ENCODE results near the gene MCCC1. TPM values are rescaled to one million over a fixed set of nuclear protein-coding genes. Genes with fewer than 3 reads are reported as not detected.

The MCCC1 gene
- total RNA-seq, 1 experiment from 2014 or later = 12.6 TPM

DNA sequence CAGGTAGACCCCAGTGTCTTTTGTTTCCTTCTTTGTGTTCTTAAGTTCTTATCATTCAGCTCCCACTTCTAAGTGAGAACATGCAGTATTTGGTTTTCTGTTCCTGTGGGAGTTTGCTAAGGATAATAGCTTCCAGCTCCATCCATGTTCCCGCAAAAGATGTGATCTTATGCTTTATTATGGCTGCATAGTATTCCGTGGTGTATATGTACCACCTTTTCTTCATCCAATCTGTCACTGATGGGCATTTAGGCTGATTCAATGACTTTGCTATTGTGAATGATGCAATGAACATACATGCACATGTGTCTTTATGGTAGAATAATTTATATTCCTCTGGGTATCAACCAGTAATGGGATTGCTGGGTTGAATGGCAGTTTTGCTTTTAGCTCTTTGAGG is 24.4 kb downstream of the MCCC1 start:
- Histone ChIP-seq H3K4me3 (replicated peaks in 1 of 2; ENCODE audit: low read depth in 1 of 2, low read length in 2 of 2) (no peak overlapping the region), H3K36me3 (ENCODE audit: control insufficient read depth in 1 of 2, insufficient read depth in 2 of 2, low read length in 2 of 2) (peaks cover 6 to 9% of the 10 kb centered on the region in 2 experiments; a peak in 2 of 4 replicates), H3K79me2 (ENCODE audit: insufficient read depth, low read length) (no peaks in the 10 kb centered on the region), H2AFZ (ENCODE audit: low read depth, low read length, poor library complexity, severe bottlenecking) (no peak overlapping the region), H3K4me1 (ENCODE audit: control insufficient read depth in 1 of 2, insufficient read depth in 2 of 2, low read length in 2 of 2) (peaks cover 6 to 19% of the 10 kb centered on the region in 2 experiments; a peak in 3 of 4 replicates), H3K9ac (ENCODE audit: low read length) (no peak overlapping the region), H3K9me2 (ENCODE audit: insufficient read depth) (no peaks in the 10 kb centered on the region), H3K4me2 (ENCODE audit: low read length) (no peak overlapping the region), H4K20me1 (ENCODE audit: insufficient read depth) (no peaks in the 10 kb centered on the region), H3K9me3 (ENCODE audit: control insufficient read depth in 1 of 2, insufficient read depth in 1 of 2, low read depth in 1 of 2, low read length in 2 of 2) (no peaks in the 10 kb centered on the region), H3K27me3 (ENCODE audit: insufficient read depth, low read length) (no peaks in the 10 kb centered on the region), H3K27ac (ENCODE audit: low read depth, low read length) (no peak overlapping the region)
- RAD21 ChIA-PET (ENCODE audit: low non-redundant PET in 1 of 2, low total read pairs in 2 of 2, uncharacterized antibody in 2 of 2, unreplicated experiment in 2 of 2) = no interaction called here
- no TSS peak for BruUV-seq (replicated peaks)
- TF ChIP-seq, protein P1, sequence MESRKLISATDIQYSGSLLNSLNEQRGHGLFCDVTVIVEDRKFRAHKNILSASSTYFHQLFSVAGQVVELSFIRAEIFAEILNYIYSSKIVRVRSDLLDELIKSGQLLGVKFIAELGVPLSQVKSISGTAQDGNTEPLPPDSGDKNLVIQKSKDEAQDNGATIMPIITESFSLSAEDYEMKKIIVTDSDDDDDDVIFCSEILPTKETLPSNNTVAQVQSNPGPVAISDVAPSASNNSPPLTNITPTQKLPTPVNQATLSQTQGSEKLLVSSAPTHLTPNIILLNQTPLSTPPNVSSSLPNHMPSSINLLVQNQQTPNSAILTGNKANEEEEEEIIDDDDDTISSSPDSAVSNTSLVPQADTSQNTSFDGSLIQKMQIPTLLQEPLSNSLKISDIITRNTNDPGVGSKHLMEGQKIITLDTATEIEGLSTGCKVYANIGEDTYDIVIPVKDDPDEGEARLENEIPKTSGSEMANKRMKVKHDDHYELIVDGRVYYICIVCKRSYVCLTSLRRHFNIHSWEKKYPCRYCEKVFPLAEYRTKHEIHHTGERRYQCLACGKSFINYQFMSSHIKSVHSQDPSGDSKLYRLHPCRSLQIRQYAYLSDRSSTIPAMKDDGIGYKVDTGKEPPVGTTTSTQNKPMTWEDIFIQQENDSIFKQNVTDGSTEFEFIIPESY (IDR thresholded peaks at IDR 0.05; ENCODE audit: extremely low read depth, insufficient replicate concordance, low read length) = no peak
- no peak for TF ChIP-seq YY1 (IDR thresholded peaks at IDR 0.05; ENCODE audit: extremely low read depth, insufficient replicate concordance, low read depth, low read length)
- TF ChIP-seq, protein P2, sequence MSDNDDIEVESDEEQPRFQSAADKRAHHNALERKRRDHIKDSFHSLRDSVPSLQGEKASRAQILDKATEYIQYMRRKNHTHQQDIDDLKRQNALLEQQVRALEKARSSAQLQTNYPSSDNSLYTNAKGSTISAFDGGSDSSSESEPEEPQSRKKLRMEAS (IDR thresholded peaks at IDR 0.05) = no peak
- TF ChIP-seq RAD21 (IDR thresholded peaks at IDR 0.05; ENCODE audit: low read depth) = no peak
- no peak for TF ChIP-seq EZH2 (IDR thresholded peaks at IDR 0.05)
- no peak for TF ChIP-seq SRF (IDR thresholded peaks at IDR 0.05; ENCODE audit: low read depth)
- TF ChIP-seq EGR1 (IDR thresholded peaks at IDR 0.05; ENCODE audit: low read depth) = no peak
- no peak for TF ChIP-seq POLR2A (IDR thresholded peaks at IDR 0.05; ENCODE audit: borderline replicate concordance, extremely low read depth, insufficient read depth, insufficient read length)
- TF ChIP-seq, protein P3, sequence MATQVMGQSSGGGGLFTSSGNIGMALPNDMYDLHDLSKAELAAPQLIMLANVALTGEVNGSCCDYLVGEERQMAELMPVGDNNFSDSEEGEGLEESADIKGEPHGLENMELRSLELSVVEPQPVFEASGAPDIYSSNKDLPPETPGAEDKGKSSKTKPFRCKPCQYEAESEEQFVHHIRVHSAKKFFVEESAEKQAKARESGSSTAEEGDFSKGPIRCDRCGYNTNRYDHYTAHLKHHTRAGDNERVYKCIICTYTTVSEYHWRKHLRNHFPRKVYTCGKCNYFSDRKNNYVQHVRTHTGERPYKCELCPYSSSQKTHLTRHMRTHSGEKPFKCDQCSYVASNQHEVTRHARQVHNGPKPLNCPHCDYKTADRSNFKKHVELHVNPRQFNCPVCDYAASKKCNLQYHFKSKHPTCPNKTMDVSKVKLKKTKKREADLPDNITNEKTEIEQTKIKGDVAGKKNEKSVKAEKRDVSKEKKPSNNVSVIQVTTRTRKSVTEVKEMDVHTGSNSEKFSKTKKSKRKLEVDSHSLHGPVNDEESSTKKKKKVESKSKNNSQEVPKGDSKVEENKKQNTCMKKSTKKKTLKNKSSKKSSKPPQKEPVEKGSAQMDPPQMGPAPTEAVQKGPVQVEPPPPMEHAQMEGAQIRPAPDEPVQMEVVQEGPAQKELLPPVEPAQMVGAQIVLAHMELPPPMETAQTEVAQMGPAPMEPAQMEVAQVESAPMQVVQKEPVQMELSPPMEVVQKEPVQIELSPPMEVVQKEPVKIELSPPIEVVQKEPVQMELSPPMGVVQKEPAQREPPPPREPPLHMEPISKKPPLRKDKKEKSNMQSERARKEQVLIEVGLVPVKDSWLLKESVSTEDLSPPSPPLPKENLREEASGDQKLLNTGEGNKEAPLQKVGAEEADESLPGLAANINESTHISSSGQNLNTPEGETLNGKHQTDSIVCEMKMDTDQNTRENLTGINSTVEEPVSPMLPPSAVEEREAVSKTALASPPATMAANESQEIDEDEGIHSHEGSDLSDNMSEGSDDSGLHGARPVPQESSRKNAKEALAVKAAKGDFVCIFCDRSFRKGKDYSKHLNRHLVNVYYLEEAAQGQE (IDR thresholded peaks at IDR 0.05; ENCODE audit: low read depth) = no peak
- no peak for TF ChIP-seq ELF1 (IDR thresholded peaks at IDR 0.05; ENCODE audit: borderline replicate concordance, low read depth)
- no peak for TF ChIP-seq EZH2phosphoT487 (IDR thresholded peaks at IDR 0.05; ENCODE audit: borderline replicate concordance)
- no peak for TF ChIP-seq CEBPB (IDR thresholded peaks at IDR 0.05; ENCODE audit: low read depth)
- TF ChIP-seq TCF7L2 (IDR thresholded peaks at IDR 0.05; ENCODE audit: borderline replicate concordance, extremely low read depth, insufficient read depth, insufficient read length) = no peak
- TF ChIP-seq JUND (IDR thresholded peaks at IDR 0.05) = no peak
- TF ChIP-seq POLR2AphosphoS5 (IDR thresholded peaks at IDR 0.05; ENCODE audit: low read depth, low read length) = no peak
- TF ChIP-seq ZNF274 (IDR thresholded peaks at IDR 0.05; ENCODE audit: low read depth, low read length) = no peak
- DNase-seq (ENCODE audit: low read depth, low spot score) (no peak), ATAC-seq (no peak)
- CTCF ChIA-PET = no interaction called here
- POLR2A ChIA-PET = no interaction called here
- intact Hi-C loops (cut with micrococcal nuclease) = no loop called here
